Stomach smooth muscle (tissue), 2 donors: ENCODE results near the gene LIN52.
A peak's percentile ranks its signal among the peaks of the same experiment; 100 is the strongest.

Experiments used
- H3K27ac ChIP-seq: one replicate; pipeline ENCODE4 v1.7.0; 2013; ENCODE audit warnings: mild to moderate bottlenecking, low read length, inconsistent platforms
- H3K27me3 ChIP-seq, 2 donors: one replicate each; pipeline ENCODE4 v1.7.0; 2013; ENCODE audit warnings: low read length in 2 of 2; ENCODE audit not compliant: insufficient read depth in 2 of 2, control insufficient read depth in 1 of 2
- H3K36me3 ChIP-seq, 2 donors: one replicate each; pipeline ENCODE4 v1.7.0; 2013; ENCODE audit warnings: low read length in 2 of 2; ENCODE audit not compliant: control insufficient read depth in 2 of 2, insufficient read depth in 2 of 2
- H3K4me1 ChIP-seq: one replicate; pipeline ENCODE4 v1.7.0; 2013; ENCODE audit warnings: low read length; ENCODE audit not compliant: control insufficient read depth, insufficient read depth
- H3K4me3 ChIP-seq, 2 donors: one replicate each; pipeline ENCODE4 v1.7.0; 2013; ENCODE audit warnings: low read length in 2 of 2
- H3K9ac ChIP-seq, 2 donors: one replicate each; pipeline ENCODE4 v1.7.0; 2013; ENCODE audit warnings: low read length in 2 of 2, mild to moderate bottlenecking in 1 of 2
- H3K9me3 ChIP-seq, 2 donors: one replicate each; pipeline ENCODE4 v1.7.0; 2013; ENCODE audit warnings: low read length in 2 of 2; ENCODE audit not compliant: control insufficient read depth in 2 of 2
- donor health status: healthy.
- donor health status: Pancreatic carcinoma.

The LIN52 gene

GRCh38 chr14:74235017-74235416, 150.3 kb downstream of the LIN52 start:
- peaks cover 3 to 4% of the 10 kb centered on the region in 2 donors for H3K9me3 ChIP-seq
- H3K27ac ChIP-seq = no peak overlapping the region
- H3K27me3 ChIP-seq = peaks cover 27 to 28% of the 10 kb centered on the region in 2 donors
- H3K4me3 ChIP-seq = no peak overlapping the region
- H3K9ac ChIP-seq = no peak overlapping the region
- H3K4me1 ChIP-seq = peaks cover 7% of the 10 kb centered on the region
- H3K36me3 ChIP-seq = no peaks in the 10 kb centered on the region

GRCh38 chr14:74237441-74237840, 152.7 kb downstream of the LIN52 start:
- Histone ChIP-seq H3K36me3 (no peaks in the 10 kb centered on the region), H3K4me1 (peaks cover 24% of the 10 kb centered on the region), H3K9ac (no peak overlapping the region), H3K27me3 (peaks cover 51% of the 10 kb centered on the region in 2 donors), H3K27ac (no peak overlapping the region), H3K4me3 (no peak overlapping the region), H3K9me3 (peaks cover 0 to under 1% of the 10 kb centered on the region in 2 donors)

- Histone ChIP-seq H3K9ac (no peak within 1 kb of the TSS), H3K4me3 (peak within 1 kb of the TSS; percentile 57 to 66)
Measured at GRCh38 chr14:74238974-74239847, 154.5 kb downstream of the LIN52 start, which contains the start of gene VSX2. Gene VSX2 (plus strand): TSS chr14:74239449. CDS start chr14:74239562, 113 bp downstream.

GRCh38 chr14:74239848-74240793, 155.4 kb downstream of the LIN52 start:
- Histone ChIP-seq H3K4me1 (peaks cover 24% of the 10 kb centered on the region), H3K9ac (no peak overlapping the region), H3K36me3 (no peaks in the 10 kb centered on the region), H3K27ac (no peak overlapping the region), H3K4me3 (peak overlapping the region; percentile 57 to 66), H3K27me3 (peaks cover 69 to 70% of the 10 kb centered on the region in 2 donors), H3K9me3 (no peaks in the 10 kb centered on the region)

More at GRCh38 chr14:74238974-74239847, 154.5 kb downstream of the LIN52 start, which contains the start of gene VSX2:
- Histone ChIP-seq H3K4me1 (peaks cover 24% of the 10 kb centered on the region), H3K27ac (no peak within 1 kb of the TSS), H3K27me3 (peaks cover 64 to 67% of the 10 kb centered on the region in 2 donors), H3K36me3 (no peaks in the 10 kb centered on the region), H3K9me3 (no peaks in the 10 kb centered on the region)

GRCh38 chr14:74240794-74241651, 156.3 kb downstream of the LIN52 start:
- peaks cover 24% of the 10 kb centered on the region for H3K4me1 ChIP-seq
- no peaks in the 10 kb centered on the region for H3K36me3 ChIP-seq
- H3K9ac ChIP-seq = no peak overlapping the region
- no peak overlapping the region for H3K27ac ChIP-seq
- peak overlapping the region; percentile 57 to 66 for H3K4me3 ChIP-seq
- no peaks in the 10 kb centered on the region for H3K9me3 ChIP-seq
- H3K27me3 ChIP-seq = peaks cover 71 to 76% of the 10 kb centered on the region in 2 donors

- H3K27ac ChIP-seq = no peak overlapping the region
- no peaks in the 10 kb centered on the region for H3K9me3 ChIP-seq
- peaks cover 24% of the 10 kb centered on the region for H3K4me1 ChIP-seq
- no peak overlapping the region for H3K9ac ChIP-seq
- H3K4me3 ChIP-seq = peak overlapping the region in 1 of 2 donors; percentile 66
- peaks cover 71 to 82% of the 10 kb centered on the region in 2 donors for H3K27me3 ChIP-seq
- H3K36me3 ChIP-seq = no peaks in the 10 kb centered on the region
Measured at GRCh38 chr14:74241652-74242017, 156.9 kb downstream of the LIN52 start.

- no peak overlapping the region for H3K9ac ChIP-seq
- H3K27me3 ChIP-seq = peaks cover 70 to 84% of the 10 kb centered on the region in 2 donors
- no peak overlapping the region for H3K4me3 ChIP-seq
- H3K36me3 ChIP-seq = no peaks in the 10 kb centered on the region
- no peaks in the 10 kb centered on the region for H3K9me3 ChIP-seq
- H3K4me1 ChIP-seq = peaks cover 24% of the 10 kb centered on the region
- no peak overlapping the region for H3K27ac ChIP-seq
Measured at GRCh38 chr14:74242021-74242779, 157.4 kb downstream of the LIN52 start.

DNA sequence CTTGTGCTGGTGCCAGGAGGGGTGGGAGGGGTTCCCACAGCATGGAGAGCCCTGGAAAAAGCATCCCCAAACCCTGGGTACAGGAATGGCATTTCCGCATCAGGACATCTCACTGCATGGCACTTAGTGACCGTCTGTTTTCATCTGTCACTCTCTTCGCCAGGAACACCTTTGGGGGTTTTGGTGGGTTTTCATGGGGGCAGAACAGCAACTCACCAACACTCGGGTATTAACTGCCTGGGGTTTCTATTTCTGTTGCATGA, 158.0 kb downstream of the LIN52 start:
- Histone ChIP-seq H3K4me3 (no peak overlapping the region), H3K27me3 (peaks cover 68 to 80% of the 10 kb centered on the region in 2 donors), H3K9ac (no peak overlapping the region), H3K4me1 (peaks cover 24% of the 10 kb centered on the region), H3K9me3 (no peaks in the 10 kb centered on the region), H3K27ac (no peak overlapping the region), H3K36me3 (no peaks in the 10 kb centered on the region)

- no peak overlapping the region for H3K27ac ChIP-seq
- H3K36me3 ChIP-seq = no peaks in the 10 kb centered on the region
- no peak overlapping the region for H3K9ac ChIP-seq
- H3K4me3 ChIP-seq = no peak overlapping the region
- H3K4me1 ChIP-seq = peaks cover 24% of the 10 kb centered on the region
- no peaks in the 10 kb centered on the region for H3K9me3 ChIP-seq
- H3K27me3 ChIP-seq = peaks cover 68 to 77% of the 10 kb centered on the region in 2 donors
Measured at GRCh38 chr14:74243051-74243450, 158.3 kb downstream of the LIN52 start.
